ENCODE measurements around the gene GNPDA1.

Gene GNPDA1

GRCh38 chr5:141958546-141959172, 54.2 kb downstream of the GNPDA1 start:
- Histone ChIP-seq H2AK5ac (ENCODE audit: low read length, severe bottlenecking) (no peak overlapping the region), H4K8ac (ENCODE audit: low read length) (no peak overlapping the region), H2BK12ac (ENCODE audit: low read length in 2 of 2) (peak overlapping the region in 1 of 2 experiments; percentile 67), H4K91ac (ENCODE audit: low read length) (no peak overlapping the region), H3K27me3 (ENCODE audit: control insufficient read depth in 1 of 2, insufficient read depth in 1 of 2, low read length in 2 of 2) (peaks cover 0 to 36% of the 10 kb centered on the region in 2 experiments), H2BK15ac (ENCODE audit: low read depth, poor library complexity, severe bottlenecking) (no peak overlapping the region), H2BK5ac (ENCODE audit: low read depth, low read length, poor library complexity, severe bottlenecking) (no peak overlapping the region), H3K14ac (ENCODE audit: low read length in 2 of 2) (no peak overlapping the region), H3K4me3 (ENCODE audit: insufficient read depth in 1 of 2, low read depth in 1 of 2, low read length in 2 of 2) (no peak overlapping the region), H3K4ac (ENCODE audit: low read depth in 1 of 2, low read length in 2 of 2) (no peak overlapping the region), H3K36me3 (ENCODE audit: control insufficient read depth in 1 of 2, insufficient read depth in 2 of 2, low read depth in 1 of 2, low read length in 2 of 2) (no peaks in the 10 kb centered on the region), H3K4me2 (ENCODE audit: low read length, poor library complexity, severe bottlenecking) (no peak overlapping the region), H3K4me1 (ENCODE audit: control insufficient read depth, insufficient read depth, low read depth, low read length) (no peaks in the 10 kb centered on the region), H3K9ac (ENCODE audit: low read length) (peak overlapping the region; percentile 39), H3K27ac (ENCODE audit: low read length, poor library complexity, severe bottlenecking) (no peak overlapping the region), H3K9me3 (ENCODE audit: control insufficient read depth, low read length) (no peaks in the 10 kb centered on the region), H3K79me1 (replicated peaks; ENCODE audit: low read length, poor library complexity, severe bottlenecking) (no peaks in the 10 kb centered on the region), H3K18ac (ENCODE audit: low read depth in 1 of 2, low read length in 2 of 2) (no peak overlapping the region), H2BK120ac (ENCODE audit: low read depth, low read length) (no peak overlapping the region), H3K23ac (ENCODE audit: low read length in 2 of 2) (no peak overlapping the region), H2AFZ (ENCODE audit: low read depth, low read length) (no peak overlapping the region)
- 78% methylated on average over 8 of the region's 8 CpGs for WGBS
- peak; percentile 31 for DNase-seq

- no peak within 1 kb of the TSS for H2AK5ac ChIP-seq (ENCODE audit: low read length, severe bottlenecking)
- H3K18ac ChIP-seq (ENCODE audit: low read depth in 1 of 2, low read length in 2 of 2), result no peak within 1 kb of the TSS
- peak; percentile 39 for DNase-seq
- H2BK15ac ChIP-seq (ENCODE audit: low read depth, poor library complexity, severe bottlenecking), result no peak within 1 kb of the TSS
- H3K36me3 ChIP-seq (ENCODE audit: control insufficient read depth in 1 of 2, insufficient read depth in 2 of 2, low read depth in 1 of 2, low read length in 2 of 2), result no peaks in the 10 kb centered on the region
- no peak within 1 kb of the TSS for H3K4ac ChIP-seq (ENCODE audit: low read depth in 1 of 2, low read length in 2 of 2)
- H3K23ac ChIP-seq (ENCODE audit: low read length in 2 of 2), result no peak within 1 kb of the TSS
- H3K14ac ChIP-seq (ENCODE audit: low read length in 2 of 2), result no peak within 1 kb of the TSS
- H3K79me1 ChIP-seq (replicated peaks; ENCODE audit: low read length, poor library complexity, severe bottlenecking), result no peaks in the 10 kb centered on the region
- no peak within 1 kb of the TSS for H3K4me2 ChIP-seq (ENCODE audit: low read length, poor library complexity, severe bottlenecking)
- H3K4me1 ChIP-seq (ENCODE audit: control insufficient read depth, insufficient read depth, low read depth, low read length), result no peaks in the 10 kb centered on the region
- peak within 1 kb of the TSS; percentile 39 for H3K9ac ChIP-seq (ENCODE audit: low read length)
- no peak within 1 kb of the TSS for H2BK120ac ChIP-seq (ENCODE audit: low read depth, low read length)
- H4K91ac ChIP-seq (ENCODE audit: low read length), result no peak within 1 kb of the TSS
- H3K27ac ChIP-seq (ENCODE audit: low read length, poor library complexity, severe bottlenecking), result no peak within 1 kb of the TSS
- no peaks in the 10 kb centered on the region for H3K9me3 ChIP-seq (ENCODE audit: control insufficient read depth, low read length)
- H2BK5ac ChIP-seq (ENCODE audit: low read depth, low read length, poor library complexity, severe bottlenecking), result no peak within 1 kb of the TSS
- no peak within 1 kb of the TSS for H3K4me3 ChIP-seq (ENCODE audit: insufficient read depth in 1 of 2, low read depth in 1 of 2, low read length in 2 of 2)
- H4K8ac ChIP-seq (ENCODE audit: low read length), result no peak within 1 kb of the TSS
- 14% methylated on average over 7 of the region's 7 CpGs for WGBS
- peaks cover 0 to 39% of the 10 kb centered on the region in 2 experiments for H3K27me3 ChIP-seq (ENCODE audit: control insufficient read depth in 1 of 2, insufficient read depth in 1 of 2, low read length in 2 of 2)
- H2AFZ ChIP-seq (ENCODE audit: low read depth, low read length), result no peak within 1 kb of the TSS
- H2BK12ac ChIP-seq (ENCODE audit: low read length in 2 of 2), result peak within 1 kb of the TSS in 1 of 2 experiments; percentile 67
Measured at GRCh38 chr5:141958113-141958512, 54.7 kb downstream of the GNPDA1 start, which contains the start of gene PCDH12. Gene PCDH12 (minus strand): TSS chr5:141958202. CDS start chr5:141957851, 351 bp downstream.

GRCh38 chr5:141957367-141957996, 55.3 kb downstream of the GNPDA1 start:
- H3K27me3 ChIP-seq (ENCODE audit: control insufficient read depth in 1 of 2, insufficient read depth in 1 of 2, low read length in 2 of 2), result peaks cover 0 to 46% of the 10 kb centered on the region in 2 experiments
- H2AFZ ChIP-seq (ENCODE audit: low read depth, low read length), result no peak overlapping the region
- no peak overlapping the region for H3K4me3 ChIP-seq (ENCODE audit: insufficient read depth in 1 of 2, low read depth in 1 of 2, low read length in 2 of 2)
- no peak overlapping the region for H3K23ac ChIP-seq (ENCODE audit: low read length in 2 of 2)
- no peaks in the 10 kb centered on the region for H3K4me1 ChIP-seq (ENCODE audit: control insufficient read depth, insufficient read depth, low read depth, low read length)
- DNase-seq, result no peak
- H3K9me3 ChIP-seq (ENCODE audit: control insufficient read depth, low read length), result no peaks in the 10 kb centered on the region
- H2BK5ac ChIP-seq (ENCODE audit: low read depth, low read length, poor library complexity, severe bottlenecking), result no peak overlapping the region
- H4K91ac ChIP-seq (ENCODE audit: low read length), result no peak overlapping the region
- H2BK120ac ChIP-seq (ENCODE audit: low read depth, low read length), result no peak overlapping the region
- peak overlapping the region in 1 of 2 experiments; percentile 40 for H2BK12ac ChIP-seq (ENCODE audit: low read length in 2 of 2)
- no peak overlapping the region for H3K9ac ChIP-seq (ENCODE audit: low read length)
- no peak overlapping the region for H4K8ac ChIP-seq (ENCODE audit: low read length)
- H3K27ac ChIP-seq (ENCODE audit: low read length, poor library complexity, severe bottlenecking), result no peak overlapping the region
- no peak overlapping the region for H2BK15ac ChIP-seq (ENCODE audit: low read depth, poor library complexity, severe bottlenecking)
- no peaks in the 10 kb centered on the region for H3K79me1 ChIP-seq (replicated peaks; ENCODE audit: low read length, poor library complexity, severe bottlenecking)
- no peak overlapping the region for H3K18ac ChIP-seq (ENCODE audit: low read depth in 1 of 2, low read length in 2 of 2)
- no peak overlapping the region for H2AK5ac ChIP-seq (ENCODE audit: low read length, severe bottlenecking)
- no peaks in the 10 kb centered on the region for H3K36me3 ChIP-seq (ENCODE audit: control insufficient read depth in 1 of 2, insufficient read depth in 2 of 2, low read depth in 1 of 2, low read length in 2 of 2)
- no peak overlapping the region for H3K4ac ChIP-seq (ENCODE audit: low read depth in 1 of 2, low read length in 2 of 2)
- 86% methylated on average over 16 of the region's 16 CpGs for WGBS
- H3K4me2 ChIP-seq (ENCODE audit: low read length, poor library complexity, severe bottlenecking), result no peak overlapping the region
- H3K14ac ChIP-seq (ENCODE audit: low read length in 2 of 2), result no peak overlapping the region

- Histone ChIP-seq H3K4me1 (ENCODE audit: control insufficient read depth, insufficient read depth, low read depth, low read length) (peaks cover 2% of the 10 kb centered on the region), H3K14ac (ENCODE audit: low read length in 2 of 2) (no peak overlapping the region), H2AK5ac (ENCODE audit: low read length, severe bottlenecking) (no peak overlapping the region), H2BK120ac (ENCODE audit: low read depth, low read length) (no peak overlapping the region), H2BK5ac (ENCODE audit: low read depth, low read length, poor library complexity, severe bottlenecking) (no peak overlapping the region), H3K9me3 (ENCODE audit: control insufficient read depth, low read length) (no peaks in the 10 kb centered on the region), H3K79me1 (replicated peaks; ENCODE audit: low read length, poor library complexity, severe bottlenecking) (no peaks in the 10 kb centered on the region), H3K18ac (ENCODE audit: low read depth in 1 of 2, low read length in 2 of 2) (no peak overlapping the region), H4K8ac (ENCODE audit: low read length) (no peak overlapping the region), H2BK15ac (ENCODE audit: low read depth, poor library complexity, severe bottlenecking) (no peak overlapping the region), H4K91ac (ENCODE audit: low read length) (no peak overlapping the region), H2BK12ac (ENCODE audit: low read length in 2 of 2) (no peak overlapping the region), H3K36me3 (ENCODE audit: control insufficient read depth in 1 of 2, insufficient read depth in 2 of 2, low read depth in 1 of 2, low read length in 2 of 2) (no peaks in the 10 kb centered on the region), H3K9ac (ENCODE audit: low read length) (no peak overlapping the region), H3K27me3 (ENCODE audit: control insufficient read depth in 1 of 2, insufficient read depth in 1 of 2, low read length in 2 of 2) (peaks cover 4 to 56% of the 10 kb centered on the region in 2 experiments), H3K4ac (ENCODE audit: low read depth in 1 of 2, low read length in 2 of 2) (no peak overlapping the region), H3K4me2 (ENCODE audit: low read length, poor library complexity, severe bottlenecking) (no peak overlapping the region), H2AFZ (ENCODE audit: low read depth, low read length) (no peak overlapping the region), H3K23ac (ENCODE audit: low read length in 2 of 2) (no peak overlapping the region), H3K4me3 (ENCODE audit: insufficient read depth in 1 of 2, low read depth in 1 of 2, low read length in 2 of 2) (no peak overlapping the region), H3K27ac (ENCODE audit: low read length, poor library complexity, severe bottlenecking) (no peak overlapping the region)
- no peak for DNase-seq
- WGBS, result 96% methylated on average over 2 of the region's 2 CpGs
Measured at GRCh38 chr5:141954194-141954593, 58.6 kb downstream of the GNPDA1 start.

Measured in mesenchymal stem cell (in vitro differentiated cells and primary cell).